ENCODE data around the gene PRPF19. TPM values are rescaled to one million over a fixed set of nuclear protein-coding genes. Genes with fewer than 3 reads are reported as not detected.

Gene PRPF19
- total and polyA plus RNA-seq, 2 of the 13 experiments (the other 11 are each of a cell fraction or from before 2014, with no cell fraction given) = 27.4 to 91.1 TPM

DNA sequence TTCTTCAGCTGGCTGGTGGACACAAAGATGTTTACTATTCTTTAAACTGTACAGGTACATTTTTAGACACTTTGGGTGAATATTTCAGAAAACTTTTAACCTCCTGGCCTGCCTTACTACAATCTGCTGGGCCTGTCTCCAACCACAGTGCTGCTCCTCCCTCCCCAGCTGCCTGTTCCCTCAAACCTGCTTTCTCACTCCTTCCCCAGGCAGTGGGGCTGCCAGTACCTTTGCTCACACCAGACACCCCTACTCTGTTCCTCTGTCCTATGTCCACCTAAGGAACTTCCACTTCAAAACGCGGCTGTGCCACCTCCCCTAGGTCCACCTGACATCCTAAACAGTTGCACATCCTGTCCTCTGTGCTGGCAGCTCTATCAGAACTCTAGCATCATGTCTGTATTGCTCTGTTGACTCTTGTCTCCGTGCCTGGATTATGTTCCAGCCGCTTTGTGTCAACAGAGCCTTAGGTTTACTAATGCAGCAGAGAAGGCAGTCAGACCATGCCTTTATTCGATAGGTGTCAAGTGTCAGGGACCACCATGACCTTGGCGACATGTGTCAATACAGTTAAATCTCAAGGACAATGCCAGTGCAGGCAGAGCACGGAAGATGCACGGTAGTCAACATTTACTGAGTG, 25.6 kb downstream of the PRPF19 start (continued):
- TF ChIP-seq, protein P1, sequence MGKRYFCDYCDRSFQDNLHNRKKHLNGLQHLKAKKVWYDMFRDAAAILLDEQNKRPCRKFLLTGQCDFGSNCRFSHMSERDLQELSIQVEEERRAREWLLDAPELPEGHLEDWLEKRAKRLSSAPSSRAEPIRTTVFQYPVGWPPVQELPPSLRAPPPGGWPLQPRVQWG (CRISPR knock-in tag; IDR thresholded peaks at IDR 0.05; ENCODE audit: borderline replicate concordance, low read depth) = no peak
- TF ChIP-seq, protein P2, sequence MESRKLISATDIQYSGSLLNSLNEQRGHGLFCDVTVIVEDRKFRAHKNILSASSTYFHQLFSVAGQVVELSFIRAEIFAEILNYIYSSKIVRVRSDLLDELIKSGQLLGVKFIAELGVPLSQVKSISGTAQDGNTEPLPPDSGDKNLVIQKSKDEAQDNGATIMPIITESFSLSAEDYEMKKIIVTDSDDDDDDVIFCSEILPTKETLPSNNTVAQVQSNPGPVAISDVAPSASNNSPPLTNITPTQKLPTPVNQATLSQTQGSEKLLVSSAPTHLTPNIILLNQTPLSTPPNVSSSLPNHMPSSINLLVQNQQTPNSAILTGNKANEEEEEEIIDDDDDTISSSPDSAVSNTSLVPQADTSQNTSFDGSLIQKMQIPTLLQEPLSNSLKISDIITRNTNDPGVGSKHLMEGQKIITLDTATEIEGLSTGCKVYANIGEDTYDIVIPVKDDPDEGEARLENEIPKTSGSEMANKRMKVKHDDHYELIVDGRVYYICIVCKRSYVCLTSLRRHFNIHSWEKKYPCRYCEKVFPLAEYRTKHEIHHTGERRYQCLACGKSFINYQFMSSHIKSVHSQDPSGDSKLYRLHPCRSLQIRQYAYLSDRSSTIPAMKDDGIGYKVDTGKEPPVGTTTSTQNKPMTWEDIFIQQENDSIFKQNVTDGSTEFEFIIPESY (CRISPR knock-in tag; IDR thresholded peaks at IDR 0.05) = peak; percentile 70
- TF ChIP-seq NRL (CRISPR knock-in tag; IDR thresholded peaks at IDR 0.05; ENCODE audit: borderline replicate concordance) (0 out of 2 replicates have a peak, but pooled peaks have one; percentile 58), ZKSCAN1 (IDR thresholded peaks at IDR 0.05; ENCODE audit: low read length) (no peak), SP5 (CRISPR knock-in tag; IDR thresholded peaks at IDR 0.05; ENCODE audit: borderline replicate concordance, low read depth) (peak; percentile 87), JUNB (CRISPR knock-in tag; IDR thresholded peaks at IDR 0.05; ENCODE audit: borderline replicate concordance) (peak; percentile 38; the same call in 1 of the 2 replicates), NKX3-1 (CRISPR knock-in tag; IDR thresholded peaks at IDR 0.05) (peak; percentile 91), HMG20A (CRISPR knock-in tag; IDR thresholded peaks at IDR 0.05; ENCODE audit: borderline replicate concordance) (peak; percentile 100), MED13 (CRISPR knock-in tag; IDR thresholded peaks at IDR 0.05) (no peak), SRSF1 (optimal IDR thresholded peaks at IDR 0.05; ENCODE audit: low read depth, low read length) (no peak), AGO2 (optimal IDR thresholded peaks at IDR 0.05; ENCODE audit: low read depth, low read length) (no peak), TCF12 (IDR thresholded peaks at IDR 0.05) (no peak), TCF12 (CRISPR knock-in tag; IDR thresholded peaks at IDR 0.05) (peak; percentile 75; the same call in 1 of the 2 replicates), IKZF1 (IDR thresholded peaks at IDR 0.05) (no peak), ZNF263 (CRISPR knock-in tag; IDR thresholded peaks at IDR 0.05) (peak; percentile 61; the same call in 1 of the 2 replicates), CAMTA2 (CRISPR knock-in tag; IDR thresholded peaks at IDR 0.05; ENCODE audit: borderline replicate concordance) (no peak), EEA1 (CRISPR knock-in tag; IDR thresholded peaks at IDR 0.05; ENCODE audit: borderline replicate concordance) (no peak), YEATS4 (CRISPR knock-in tag; IDR thresholded peaks at IDR 0.05; ENCODE audit: borderline replicate concordance) (peak; percentile 65; the same call in 1 of the 2 replicates)
- TF ChIP-seq, protein P3, sequence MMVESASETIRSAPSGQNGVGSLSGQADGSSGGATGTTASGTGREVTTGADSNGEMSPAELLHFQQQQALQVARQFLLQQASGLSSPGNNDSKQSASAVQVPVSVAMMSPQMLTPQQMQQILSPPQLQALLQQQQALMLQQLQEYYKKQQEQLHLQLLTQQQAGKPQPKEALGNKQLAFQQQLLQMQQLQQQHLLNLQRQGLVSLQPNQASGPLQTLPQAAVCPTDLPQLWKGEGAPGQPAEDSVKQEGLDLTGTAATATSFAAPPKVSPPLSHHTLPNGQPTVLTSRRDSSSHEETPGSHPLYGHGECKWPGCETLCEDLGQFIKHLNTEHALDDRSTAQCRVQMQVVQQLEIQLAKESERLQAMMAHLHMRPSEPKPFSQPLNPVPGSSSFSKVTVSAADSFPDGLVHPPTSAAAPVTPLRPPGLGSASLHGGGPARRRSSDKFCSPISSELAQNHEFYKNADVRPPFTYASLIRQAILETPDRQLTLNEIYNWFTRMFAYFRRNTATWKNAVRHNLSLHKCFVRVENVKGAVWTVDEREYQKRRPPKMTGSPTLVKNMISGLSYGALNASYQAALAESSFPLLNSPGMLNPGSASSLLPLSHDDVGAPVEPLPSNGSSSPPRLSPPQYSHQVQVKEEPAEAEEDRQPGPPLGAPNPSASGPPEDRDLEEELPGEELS (CRISPR knock-in tag; IDR thresholded peaks at IDR 0.05) = peak; percentile 99
- TF ChIP-seq, protein P4, sequence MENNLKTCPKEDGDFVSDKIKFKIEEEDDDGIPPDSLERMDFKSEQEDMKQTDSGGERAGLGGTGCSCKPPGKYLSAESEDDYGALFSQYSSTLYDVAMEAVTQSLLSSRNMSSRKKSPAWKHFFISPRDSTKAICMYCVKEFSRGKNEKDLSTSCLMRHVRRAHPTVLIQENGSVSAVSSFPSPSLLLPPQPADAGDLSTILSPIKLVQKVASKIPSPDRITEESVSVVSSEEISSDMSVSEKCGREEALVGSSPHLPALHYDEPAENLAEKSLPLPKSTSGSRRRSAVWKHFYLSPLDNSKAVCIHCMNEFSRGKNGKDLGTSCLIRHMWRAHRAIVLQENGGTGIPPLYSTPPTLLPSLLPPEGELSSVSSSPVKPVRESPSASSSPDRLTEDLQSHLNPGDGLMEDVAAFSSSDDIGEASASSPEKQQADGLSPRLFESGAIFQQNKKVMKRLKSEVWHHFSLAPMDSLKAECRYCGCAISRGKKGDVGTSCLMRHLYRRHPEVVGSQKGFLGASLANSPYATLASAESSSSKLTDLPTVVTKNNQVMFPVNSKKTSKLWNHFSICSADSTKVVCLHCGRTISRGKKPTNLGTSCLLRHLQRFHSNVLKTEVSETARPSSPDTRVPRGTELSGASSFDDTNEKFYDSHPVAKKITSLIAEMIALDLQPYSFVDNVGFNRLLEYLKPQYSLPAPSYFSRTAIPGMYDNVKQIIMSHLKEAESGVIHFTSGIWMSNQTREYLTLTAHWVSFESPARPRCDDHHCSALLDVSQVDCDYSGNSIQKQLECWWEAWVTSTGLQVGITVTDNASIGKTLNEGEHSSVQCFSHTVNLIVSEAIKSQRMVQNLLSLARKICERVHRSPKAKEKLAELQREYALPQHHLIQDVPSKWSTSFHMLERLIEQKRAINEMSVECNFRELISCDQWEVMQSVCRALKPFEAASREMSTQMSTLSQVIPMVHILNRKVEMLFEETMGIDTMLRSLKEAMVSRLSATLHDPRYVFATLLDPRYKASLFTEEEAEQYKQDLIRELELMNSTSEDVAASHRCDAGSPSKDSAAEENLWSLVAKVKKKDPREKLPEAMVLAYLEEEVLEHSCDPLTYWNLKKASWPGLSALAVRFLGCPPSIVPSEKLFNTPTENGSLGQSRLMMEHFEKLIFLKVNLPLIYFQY (CRISPR knock-in tag; IDR thresholded peaks at IDR 0.05; ENCODE audit: borderline replicate concordance) = 0 out of 2 replicates have a peak, but pooled peaks have one; percentile 36
- TF ChIP-seq, protein P5, sequence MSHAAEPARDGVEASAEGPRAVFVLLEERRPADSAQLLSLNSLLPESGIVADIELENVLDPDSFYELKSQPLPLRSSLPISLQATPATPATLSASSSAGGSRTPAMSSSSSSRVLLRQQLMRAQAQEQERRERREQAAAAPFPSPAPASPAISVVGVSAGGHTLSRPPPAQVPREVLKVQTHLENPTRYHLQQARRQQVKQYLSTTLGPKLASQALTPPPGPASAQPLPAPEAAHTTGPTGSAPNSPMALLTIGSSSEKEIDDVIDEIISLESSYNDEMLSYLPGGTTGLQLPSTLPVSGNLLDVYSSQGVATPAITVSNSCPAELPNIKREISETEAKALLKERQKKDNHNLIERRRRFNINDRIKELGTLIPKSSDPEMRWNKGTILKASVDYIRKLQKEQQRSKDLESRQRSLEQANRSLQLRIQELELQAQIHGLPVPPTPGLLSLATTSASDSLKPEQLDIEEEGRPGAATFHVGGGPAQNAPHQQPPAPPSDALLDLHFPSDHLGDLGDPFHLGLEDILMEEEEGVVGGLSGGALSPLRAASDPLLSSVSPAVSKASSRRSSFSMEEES (CRISPR knock-in tag; IDR thresholded peaks at IDR 0.05) = peak; percentile 63

All from HepG2 (cell line).